K562 (cell line): Measurements from ENCODE around the gene MSL2. TPM values are rescaled to one million over a fixed set of nuclear protein-coding genes. Genes with fewer than 3 reads are reported as not detected.

ENCODE experiments used
- ATAC-seq: fragments of 200-7000 bp; cut with Tn5 transposase; 3 replicates; pipeline ENCODE4 v1.9.1; 2020; ENCODE audit warnings: moderate library complexity
- BruUV-seq: library from RNA; stranded (reverse); fragments of 400-500 nt; replicated peaks from 2 replicates; lab custom pipeline; 2021; lab: Mats Ljungman, UMichigan
- CTCF ChIA-PET: fragments of 300-600 bp; formaldehyde crosslinking; extraction: SDS; loops from one replicate; lab custom pipeline; 2021; ENCODE audit warnings: low intra/inter-chr PET ratio; lab: Yijun Ruan, JAX
- POLR2A ChIA-PET: fragments of 300-600, 350-650 bp; sonication (Branson Sonifier 250); formaldehyde crosslinking; extraction: SDS; loops from one replicate; lab custom pipeline; 2021; ENCODE audit warnings: antibody characterized with exemption, inconsistent platforms; lab: Yijun Ruan, JAX
- DNase-seq, 4 experiments: peaks; one replicate each; pipeline versions ENCODE4 v3.0.0 to v3.0.0-alpha.2; 2011 to 2018; ENCODE audit warnings: low spot score in 3 of 4, mixed read lengths in 3 of 4; ENCODE audit errors: extremely low read depth in 1 of 4
- FAIRE-seq: peaks from 2 replicates; lab custom pipeline; 2011; peaks lifted over from hg19 to GRCh38; lab: Jason Lieb, UNC
- H2AFZ ChIP-seq: 2 replicates; pipeline ENCODE4 v1.6.0; 2011; ENCODE audit warnings: low read depth, low read length, control low read depth, inconsistent platforms
- H3K27ac ChIP-seq: fragments of 200-600 bp; 3 replicates; pipeline ENCODE4 v1.8.0; 2011; ENCODE audit warnings: low read depth, mild to moderate bottlenecking, control low read depth, inconsistent platforms, low read length, moderate library complexity, mixed read lengths; ENCODE audit errors: extremely low read depth
- H3K27me3 ChIP-seq, 2 experiments: fragments of 300-600 bp in 1 of 2; 2 replicates in 1 of 2; 3 replicates in 1 of 2; pipeline versions ENCODE4 v1.6.0 to v1.8.0; 2011; ENCODE audit warnings: inconsistent platforms in 2 of 2, low read length in 2 of 2, mild to moderate bottlenecking in 1 of 2, mixed read lengths in 1 of 2, moderate library complexity in 1 of 2; ENCODE audit not compliant: control insufficient read depth in 2 of 2, insufficient read depth in 2 of 2
- H3K36me3 ChIP-seq: fragments of 300-600 bp; 3 replicates; pipeline ENCODE4 v1.8.0; 2011; ENCODE audit warnings: mild to moderate bottlenecking, low read length, inconsistent platforms; ENCODE audit not compliant: control insufficient read depth, insufficient read depth
- H3K4me1 ChIP-seq, 2 experiments: fragments of 200-600 bp in 1 of 2; replicated peaks in 1 of 2; 2 replicates in 1 of 2; 3 replicates in 1 of 2; pipeline versions ENCODE4 v1.5.1 to v1.8.0; 2011; ENCODE audit warnings: inconsistent platforms in 2 of 2, low read length in 2 of 2, mild to moderate bottlenecking in 1 of 2, mixed read lengths in 1 of 2, moderate library complexity in 1 of 2; ENCODE audit not compliant: control insufficient read depth in 2 of 2, insufficient read depth in 2 of 2
- H3K4me2 ChIP-seq: 2 replicates; pipeline ENCODE4 v1.6.1; 2011; ENCODE audit warnings: low read length, control low read depth, inconsistent platforms, mixed read lengths; ENCODE audit not compliant: insufficient read depth
- H3K4me3 ChIP-seq: fragments of 200-600 bp; sonication (generic), shearing (Covaris generic); 2 replicates; pipeline ENCODE4 v1.5.1; 2016; ENCODE audit warnings: control low read depth, inconsistent platforms
- H3K79me2 ChIP-seq: fragments of 200-600 bp; 3 replicates; pipeline ENCODE4 v1.8.0; 2011; ENCODE audit warnings: low read length, inconsistent platforms; ENCODE audit not compliant: control insufficient read depth, insufficient read depth
- H3K9ac ChIP-seq, 2 experiments: 2 replicates each; pipeline versions ENCODE4 v1.6.0 to v1.6.1; 2011; ENCODE audit warnings: low read depth in 2 of 2, low read length in 2 of 2, control low read depth in 1 of 2, inconsistent platforms in 1 of 2, mild to moderate bottlenecking in 1 of 2, mixed read lengths in 1 of 2; ENCODE audit not compliant: insufficient read depth in 1 of 2
- H3K9me1 ChIP-seq: one replicate; pipeline ENCODE4 v1.6.0; 2011; ENCODE audit warnings: inconsistent platforms, mild to moderate bottlenecking, low read length, moderate library complexity; ENCODE audit not compliant: control insufficient read depth, insufficient read depth
- H3K9me3 ChIP-seq: replicated peaks from 2 replicates; pipeline ENCODE4 v1.5.1; 2011; ENCODE audit warnings: low read depth, low read length, inconsistent platforms; ENCODE audit not compliant: control insufficient read depth, insufficient read depth
- H4K20me1 ChIP-seq: replicated peaks from 2 replicates; pipeline ENCODE4 v1.6.1; 2011; ENCODE audit warnings: low read length, inconsistent platforms, mixed read lengths; ENCODE audit not compliant: control insufficient read depth, insufficient read depth
- CBFA2T3 ChIP-seq: fragments of 450-650 bp; IDR thresholded peaks from 2 replicates; pipeline ENCODE4 v1.6.1; 2017
- SLC30A9 ChIP-seq: fragments of 250-450 bp; sonication (Bioruptor Pico); IDR thresholded peaks from 2 replicates; pipeline ENCODE4 v1.8.0; 2022; ENCODE audit warnings: mild to moderate bottlenecking, moderate library complexity
- TFAP4 ChIP-seq: sonication (generic); formaldehyde crosslinking; IDR thresholded peaks from 2 replicates; pipeline ENCODE4 v1.8.0; 2022; ENCODE audit warnings: missing genetic modification reagents, mild to moderate bottlenecking, moderate library complexity, borderline replicate concordance
- WGBS: fragments of 100-300 bp; shearing (Covaris generic); methylation state at CpG from one replicate; pipeline ENCODE4 v1.1.6; 2016; ENCODE audit warnings: low coverage, mixed read lengths; ENCODE audit not compliant: insufficient coverage; ENCODE audit errors: missing lambda C conversion rate; 5-methylcytosine and 5-hydroxymethylcytosine counted together
- in situ Hi-C: fragments of 300-500 bp; cut with MboI; formaldehyde crosslinking; loops from 4 replicates; pipeline ENCODE4 v1.15.0; 2018; ENCODE audit warnings: inconsistent platforms, mixed read lengths
- intact Hi-C: fragments of 100-400 bp; cut with micrococcal nuclease; formaldehyde crosslinking; loops from 2 replicates; pipeline ENCODE4 v1.14.2; 2022
- polyA plus RNA-seq, 8 experiments: library from polyadenylated mRNA; depleted of rRNA in 4 of 8; stranded (reverse) in 5 of 8; unstranded in 3 of 8; fragments of >200 nt; fragmentation: Nextera tagmentation in 2 of 8; fragmentation: Illumina TruSeq in 1 of 8; extraction: Ambion mirVana in 2 of 8; extraction: Trizol in 1 of 8; gene quantifications; 2 replicates each; pipeline versions ENCODE4 v1.2.1 to v1.2.3, GENCODE V29; 2011 to 2014; ENCODE audit warnings: inconsistent platforms in 1 of 8, missing spikeins in 1 of 8
- total RNA-seq, 7 experiments: library from RNA; depleted of rRNA in 6 of 7; stranded (reverse); fragments of >200 nt in 6 of 7; fragmentation: Illumina TruSeq in 2 of 7; extraction: Trizol in 2 of 7; gene quantifications; 2 replicates each; pipeline versions ENCODE4 v1.2.1 to v1.2.3, GENCODE V29; 2011 to 2021; ENCODE audit warnings: low replicate concordance in 1 of 7

Gene MSL2
- total and polyA plus RNA-seq, 9 of the 15 experiments (the other 6 are each of a cell fraction or from before 2014, with no cell fraction given) = 1.9 to 19.9 (median 9.1) TPM

GRCh38 chr3:136136454-136136853, 59.7 kb downstream of the MSL2 start:
- Histone ChIP-seq H3K9ac (no peak overlapping the region), H3K9me3 (no peaks in the 10 kb centered on the region), H3K4me1 (peaks cover 6 to 18% of the 10 kb centered on the region in 2 experiments; a peak in 4 of 5 replicates), H3K4me3 (no peak overlapping the region), H3K36me3 (no peaks in the 10 kb centered on the region), H2AFZ (peak overlapping the region; percentile 53; the same call in 1 of the 2 replicates), H3K9me1 (no peaks in the 10 kb centered on the region), H3K79me2 (no peaks in the 10 kb centered on the region), H3K27me3 (no peaks in the 10 kb centered on the region), H3K4me2 (no peak overlapping the region; the same call in 1 of the 2 replicates), H4K20me1 (no peaks in the 10 kb centered on the region)
- POLR2A ChIA-PET = interaction anchor here (1.0 to 1.5 kb wide), 2 partner anchors 8 to 10 kb away, joined by 3 to 5 read pairs; no protein-coding TSS in a partner anchor
- FAIRE-seq = no peak
- peak in 1 of 4 experiments; percentile 11 for DNase-seq
- intact Hi-C loops = no loop called here
- no TSS peak for BruUV-seq
- in situ Hi-C loops = no loop called here
- 7% methylated on average over 2 of the region's 2 CpGs for WGBS
- peak; percentile 10; the same call in 1 of the 3 replicates for ATAC-seq
- CTCF ChIA-PET = no interaction called here
- TF ChIP-seq TFAP4 (CRISPR knock-in tag) = no peak
- no peak for TF ChIP-seq SLC30A9
- peak; percentile 24 for TF ChIP-seq CBFA2T3
- TF ChIP-seq, all 486 proteins: peak for 1
- H3K27ac ChIP-seq = peak overlapping the region; percentile 20; the same call in 1 of the 3 replicates
